ENCODE measurements around the gene ITIH3. TPM values are rescaled to one million over a fixed set of nuclear protein-coding genes. Genes with fewer than 3 reads are reported as not detected.

ITIH3 gene
- total RNA-seq, 2 donors from 2014 or later, result 0.32 to 0.82 TPM

DNA sequence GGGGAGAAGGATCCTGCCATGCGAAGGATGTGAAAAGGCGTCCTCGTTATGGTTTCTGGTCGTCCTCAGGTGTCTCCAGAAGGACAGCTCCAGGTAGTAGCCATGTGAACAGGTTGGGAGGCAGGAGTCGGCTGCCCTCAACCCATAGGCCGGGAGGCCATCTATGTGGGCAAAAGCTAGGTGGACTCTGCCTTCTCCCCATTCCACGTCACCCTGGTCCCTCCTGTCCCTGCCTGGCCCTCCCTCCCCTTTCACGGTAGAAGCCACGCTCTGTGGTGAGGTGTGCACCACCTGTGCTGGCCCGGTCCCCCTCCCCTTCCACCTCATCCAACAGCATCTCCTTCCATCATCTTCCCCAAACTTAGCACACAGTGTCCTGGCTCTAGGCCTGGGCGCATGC is 16.3 kb downstream of the ITIH3 start:
- Histone ChIP-seq H3K36me3 (no peaks in the 10 kb centered on the region), H3K4me1 (no peaks in the 10 kb centered on the region), H3K27ac (no peak overlapping the region), H3K27me3 (no peaks in the 10 kb centered on the region), H3K9me3 (no peaks in the 10 kb centered on the region), H3K9ac (ENCODE audit: low read depth in 2 of 2, low read length in 2 of 2) (no peak overlapping the region), H3K4me3 (no peak overlapping the region)
- DNase-seq, result no peak
- TF ChIP-seq, protein P1, sequence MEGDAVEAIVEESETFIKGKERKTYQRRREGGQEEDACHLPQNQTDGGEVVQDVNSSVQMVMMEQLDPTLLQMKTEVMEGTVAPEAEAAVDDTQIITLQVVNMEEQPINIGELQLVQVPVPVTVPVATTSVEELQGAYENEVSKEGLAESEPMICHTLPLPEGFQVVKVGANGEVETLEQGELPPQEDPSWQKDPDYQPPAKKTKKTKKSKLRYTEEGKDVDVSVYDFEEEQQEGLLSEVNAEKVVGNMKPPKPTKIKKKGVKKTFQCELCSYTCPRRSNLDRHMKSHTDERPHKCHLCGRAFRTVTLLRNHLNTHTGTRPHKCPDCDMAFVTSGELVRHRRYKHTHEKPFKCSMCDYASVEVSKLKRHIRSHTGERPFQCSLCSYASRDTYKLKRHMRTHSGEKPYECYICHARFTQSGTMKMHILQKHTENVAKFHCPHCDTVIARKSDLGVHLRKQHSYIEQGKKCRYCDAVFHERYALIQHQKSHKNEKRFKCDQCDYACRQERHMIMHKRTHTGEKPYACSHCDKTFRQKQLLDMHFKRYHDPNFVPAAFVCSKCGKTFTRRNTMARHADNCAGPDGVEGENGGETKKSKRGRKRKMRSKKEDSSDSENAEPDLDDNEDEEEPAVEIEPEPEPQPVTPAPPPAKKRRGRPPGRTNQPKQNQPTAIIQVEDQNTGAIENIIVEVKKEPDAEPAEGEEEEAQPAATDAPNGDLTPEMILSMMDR (IDR thresholded peaks at IDR 0.05), result no peak
- intact Hi-C loops (cut with DNase I), result no loop called here

DNA sequence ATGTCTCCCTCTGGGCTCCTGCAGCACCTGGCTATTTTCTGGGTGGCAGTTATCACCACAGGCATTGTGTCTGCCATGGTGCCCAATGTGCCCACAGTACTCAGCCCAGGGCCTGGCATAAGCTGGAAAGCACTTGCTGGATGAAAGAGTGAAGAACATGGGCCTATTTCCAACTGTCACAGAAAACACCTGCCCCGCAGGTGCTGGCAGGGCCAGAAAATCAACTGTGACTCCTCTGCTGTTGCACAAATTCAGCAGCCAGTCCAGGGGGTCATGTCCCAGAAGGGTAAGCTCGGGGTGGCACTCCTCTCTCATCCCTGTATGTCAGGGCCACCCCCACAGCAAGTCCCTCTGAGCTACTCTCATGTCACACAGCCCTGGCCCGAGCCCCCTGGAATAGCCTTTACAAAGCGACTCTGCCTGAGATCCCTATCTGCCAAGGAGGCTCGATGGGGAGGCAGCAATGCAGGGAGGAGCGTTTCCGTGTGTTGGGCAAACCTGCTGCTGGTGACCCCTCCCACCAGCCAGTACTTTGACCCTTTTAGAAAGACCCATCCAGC is 16.9 kb downstream of the ITIH3 start:
- DNase-seq, result no peak
- H3K27me3 ChIP-seq, result no peaks in the 10 kb centered on the region
- H3K36me3 ChIP-seq, result no peaks in the 10 kb centered on the region
- no peak overlapping the region for H3K4me3 ChIP-seq
- H3K27ac ChIP-seq, result no peak overlapping the region
- intact Hi-C loops (cut with DNase I), result no loop called here
- TF ChIP-seq, protein P1 (IDR thresholded peaks at IDR 0.05), result no peak
- no peaks in the 10 kb centered on the region for H3K4me1 ChIP-seq
- H3K9me3 ChIP-seq, result no peaks in the 10 kb centered on the region
- H3K9ac ChIP-seq (ENCODE audit: low read depth in 2 of 2, low read length in 2 of 2), result no peak overlapping the region

DNA sequence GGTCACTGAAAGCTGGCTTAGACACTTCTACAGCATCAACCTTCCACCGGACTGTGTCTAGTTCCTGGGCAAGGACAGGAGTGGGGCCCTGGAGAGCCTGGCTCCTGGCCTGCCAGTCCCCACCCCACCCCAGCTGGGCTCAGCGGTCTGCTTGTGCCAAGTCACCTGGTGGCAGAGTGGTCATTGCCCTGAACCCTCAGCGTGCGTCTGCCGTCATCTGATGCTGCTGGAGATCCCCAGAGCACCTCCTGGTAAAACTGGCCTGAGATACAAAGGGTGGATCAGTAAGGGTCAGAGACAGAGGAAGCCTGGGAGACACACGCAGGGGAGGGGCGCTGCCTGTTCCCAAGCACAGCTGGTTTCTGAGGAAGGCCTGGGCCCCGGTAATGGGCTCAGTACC is 19.2 kb downstream of the ITIH3 start:
- TF ChIP-seq, protein P1 (IDR thresholded peaks at IDR 0.05), result no peak
- Histone ChIP-seq H3K4me1 (no peaks in the 10 kb centered on the region), H3K27me3 (no peaks in the 10 kb centered on the region), H3K9ac (ENCODE audit: low read depth in 2 of 2, low read length in 2 of 2) (no peak overlapping the region), H3K36me3 (no peaks in the 10 kb centered on the region), H3K27ac (no peak overlapping the region), H3K4me3 (no peak overlapping the region), H3K9me3 (no peaks in the 10 kb centered on the region)
- DNase-seq, result no peak
- intact Hi-C loops (cut with DNase I), result no loop called here

DNA sequence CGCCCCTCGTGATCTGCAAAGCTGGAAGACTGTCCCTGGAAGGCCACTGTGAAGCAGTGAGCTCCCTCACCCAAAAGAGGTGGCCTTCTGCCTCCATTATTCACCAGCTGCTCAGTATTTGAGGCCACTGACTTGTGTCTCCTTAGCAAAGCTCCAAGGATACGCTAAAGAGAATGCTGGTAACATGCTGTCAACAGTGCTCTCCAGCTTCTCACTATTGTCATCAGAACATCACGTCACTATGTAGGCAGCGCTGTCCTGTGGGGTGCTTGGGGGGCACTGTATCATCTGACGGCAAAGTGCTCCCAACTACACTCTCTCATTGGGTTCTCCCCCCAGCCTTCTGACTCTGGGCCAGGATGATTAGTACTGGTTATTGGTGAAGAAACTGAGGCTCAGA is 21.6 kb downstream of the ITIH3 start:
- no peaks in the 10 kb centered on the region for H3K4me1 ChIP-seq
- no peak overlapping the region for H3K4me3 ChIP-seq
- H3K9ac ChIP-seq (ENCODE audit: low read depth in 2 of 2, low read length in 2 of 2), result no peak overlapping the region
- intact Hi-C loops (cut with DNase I), result no loop called here
- no peak for DNase-seq
- H3K9me3 ChIP-seq, result no peaks in the 10 kb centered on the region
- no peaks in the 10 kb centered on the region for H3K27me3 ChIP-seq
- TF ChIP-seq, protein P1 (IDR thresholded peaks at IDR 0.05), result no peak
- no peak overlapping the region for H3K27ac ChIP-seq
- no peaks in the 10 kb centered on the region for H3K36me3 ChIP-seq

DNA sequence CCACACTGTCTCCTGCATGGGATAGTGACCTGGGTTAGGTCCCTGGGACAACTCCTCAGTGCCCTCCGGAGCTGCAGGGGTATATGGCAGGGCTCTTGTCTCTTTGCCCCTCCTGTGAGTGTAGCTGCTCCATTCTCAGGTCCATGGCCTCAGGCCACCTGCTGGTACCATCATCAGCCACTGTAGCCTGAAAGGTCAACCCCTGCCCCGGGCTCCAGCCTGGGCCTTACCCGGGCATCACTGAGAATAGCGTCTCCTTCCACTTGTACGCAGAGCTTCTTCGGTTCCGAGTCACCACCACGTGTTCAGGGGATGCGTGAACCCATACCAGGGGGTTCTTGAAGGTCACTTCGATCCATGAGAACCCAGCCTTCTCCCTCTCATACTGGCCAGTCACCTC is 22.1 kb downstream of the ITIH3 start:
- no peaks in the 10 kb centered on the region for H3K27me3 ChIP-seq
- TF ChIP-seq, protein P1 (IDR thresholded peaks at IDR 0.05), result no peak
- no peak overlapping the region for H3K27ac ChIP-seq
- no peak overlapping the region for H3K9ac ChIP-seq (ENCODE audit: low read depth in 2 of 2, low read length in 2 of 2)
- intact Hi-C loops (cut with DNase I), result no loop called here
- no peaks in the 10 kb centered on the region for H3K9me3 ChIP-seq
- no peaks in the 10 kb centered on the region for H3K36me3 ChIP-seq
- DNase-seq, result no peak
- no peak overlapping the region for H3K4me3 ChIP-seq
- H3K4me1 ChIP-seq, result no peaks in the 10 kb centered on the region

All from colonic mucosa (tissue), 4 donors.